ENCODE results near the gene ZNF865. TPM values are rescaled to one million over a fixed set of nuclear protein-coding genes. Genes with fewer than 3 reads are reported as not detected.

Gene ZNF865
- total RNA-seq (22.7 TPM in 2 replicates), polyA plus RNA-seq (9.9 and 11.3 TPM in 2 replicates), polyA minus RNA-seq (3.4 and 7.6 TPM in 2 replicates)
- total RNA-seq (2013), result 0.98 TPM

DNA sequence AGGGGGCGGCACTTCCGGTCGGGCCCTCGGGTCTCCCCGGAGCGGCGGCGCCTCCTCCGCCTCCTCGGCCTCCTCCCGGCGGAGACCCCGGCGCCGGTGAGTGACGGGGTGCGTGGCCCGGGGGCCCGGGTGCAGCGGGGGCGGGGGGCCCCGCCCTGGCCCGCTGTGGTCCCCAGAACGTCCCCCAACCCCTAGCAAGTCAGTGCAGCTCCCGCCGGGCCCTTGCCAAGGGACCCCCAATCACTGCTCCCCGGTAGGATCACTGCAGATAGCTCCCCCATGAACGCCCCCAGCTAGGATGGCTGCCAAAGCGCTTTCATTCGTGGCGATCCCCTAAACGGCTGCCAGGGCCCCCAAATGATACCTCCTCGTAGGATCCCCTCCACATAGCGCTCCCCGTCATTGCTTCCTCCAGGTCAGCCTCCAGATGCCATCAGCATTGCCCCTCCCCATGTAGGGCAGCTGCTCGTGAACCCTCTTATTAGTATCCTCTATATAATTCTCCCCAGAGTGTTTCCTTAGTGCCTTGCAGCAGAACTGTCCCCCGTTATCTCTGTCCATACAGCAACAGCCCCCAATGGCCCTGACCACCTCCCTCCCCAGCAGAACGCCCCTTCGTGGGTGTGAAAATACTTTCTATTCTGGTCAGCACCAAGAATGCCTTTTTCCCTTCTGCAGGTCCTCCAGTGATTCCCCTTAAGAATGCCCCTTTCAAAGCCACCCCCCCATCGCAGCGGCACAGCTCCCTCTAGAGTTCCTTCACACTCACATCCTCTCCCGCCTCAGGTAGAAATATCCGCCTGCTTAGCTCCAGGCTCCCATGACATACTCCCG lies at the start of gene ZNF865:
Gene ZNF865 (plus strand): TSS at position 11 of the 834 bp plus-strand sequence. CDS start 7,972 bp downstream, outside the sequence.
- ATAC-seq (ENCODE audit: low read depth), result peak; percentile 20
- no peaks in the 10 kb centered on the region for H3K9me3 Mint-ChIP-seq (ENCODE audit: insufficient read depth)
- DNase-seq, result peak; percentile 86
- peaks cover 59% of the 10 kb centered on the region for H3K4me1 Mint-ChIP-seq
- POLR2A ChIA-PET, result interaction anchor here (0.5 to 1.8 kb wide), 10 partner anchors 12 to 129 kb away, joined by 3 to 7 read pairs (median 5); partner anchors contain the start of genes ZNF579, ZNF628 and ZNF784
- H3K4me3 Mint-ChIP-seq, result peak within 1 kb of the TSS; percentile 96
- peaks cover 0 to 3% (median 0%) of the 10 kb centered on the region in 3 donors for H3K9me3 ChIP-seq (ENCODE audit: control extremely low read depth in 1 of 3, control insufficient read depth in 2 of 3, insufficient read depth in 1 of 3, low read length in 2 of 3)
- peak within 1 kb of the TSS; percentile 72 for H3K9ac ChIP-seq (ENCODE audit: low read length)
- H3K4me3 ChIP-seq (ENCODE audit: control extremely low read depth in 1 of 5, extremely low read depth in 1 of 5, insufficient read depth in 1 of 5, low read depth in 2 of 5, low read length in 4 of 5), result peak within 1 kb of the TSS; percentile 43 to 84 (median 70)
- H3K27me3 Mint-ChIP-seq, result no peaks in the 10 kb centered on the region
- peak within 1 kb of the TSS; percentile 74 to 85 for H3K27ac ChIP-seq (ENCODE audit: low read length in 2 of 2)
- H2AFZ ChIP-seq (ENCODE audit: insufficient read depth, low read depth, low read length, poor library complexity, severe bottlenecking), result peak within 1 kb of the TSS; percentile 68
- no peaks in the 10 kb centered on the region for H3K27me3 ChIP-seq (replicated peaks in 1 of 4; ENCODE audit: control extremely low read depth in 1 of 4, control insufficient read depth in 3 of 4, insufficient read depth in 4 of 4, low read length in 3 of 4)
- peak within 1 kb of the TSS; percentile 97 for H3K4me2 ChIP-seq (replicated peaks; ENCODE audit: low read depth, low read length, poor library complexity, severe bottlenecking)
- peaks cover 48% of the 10 kb centered on the region for H3K79me2 ChIP-seq (ENCODE audit: control insufficient read depth, insufficient read depth, low read length)
- H4K20me1 ChIP-seq (ENCODE audit: control insufficient read depth, insufficient read depth, low read length, poor library complexity, severe bottlenecking), result peaks cover 4% of the 10 kb centered on the region
- H3K27ac Mint-ChIP-seq, result peak within 1 kb of the TSS; percentile 97
- H3K4me1 ChIP-seq (ENCODE audit: control insufficient read depth in 2 of 2, insufficient read depth in 2 of 2, low read length in 2 of 2), result peaks cover 14 to 31% of the 10 kb centered on the region in 2 donors
- CTCF ChIA-PET, result interaction anchor here (0.6 to 2.9 kb wide), 27 partner anchors 10 to 465 kb away, joined by 3 to 46 read pairs (median 5); partner anchors contain the start of genes KMT5C, ZNF628 and ZNF784
- under 1% methylated on average over 43 of the region's 44 CpGs for WGBS (ENCODE audit: insufficient coverage)
- TF ChIP-seq, protein P1, sequence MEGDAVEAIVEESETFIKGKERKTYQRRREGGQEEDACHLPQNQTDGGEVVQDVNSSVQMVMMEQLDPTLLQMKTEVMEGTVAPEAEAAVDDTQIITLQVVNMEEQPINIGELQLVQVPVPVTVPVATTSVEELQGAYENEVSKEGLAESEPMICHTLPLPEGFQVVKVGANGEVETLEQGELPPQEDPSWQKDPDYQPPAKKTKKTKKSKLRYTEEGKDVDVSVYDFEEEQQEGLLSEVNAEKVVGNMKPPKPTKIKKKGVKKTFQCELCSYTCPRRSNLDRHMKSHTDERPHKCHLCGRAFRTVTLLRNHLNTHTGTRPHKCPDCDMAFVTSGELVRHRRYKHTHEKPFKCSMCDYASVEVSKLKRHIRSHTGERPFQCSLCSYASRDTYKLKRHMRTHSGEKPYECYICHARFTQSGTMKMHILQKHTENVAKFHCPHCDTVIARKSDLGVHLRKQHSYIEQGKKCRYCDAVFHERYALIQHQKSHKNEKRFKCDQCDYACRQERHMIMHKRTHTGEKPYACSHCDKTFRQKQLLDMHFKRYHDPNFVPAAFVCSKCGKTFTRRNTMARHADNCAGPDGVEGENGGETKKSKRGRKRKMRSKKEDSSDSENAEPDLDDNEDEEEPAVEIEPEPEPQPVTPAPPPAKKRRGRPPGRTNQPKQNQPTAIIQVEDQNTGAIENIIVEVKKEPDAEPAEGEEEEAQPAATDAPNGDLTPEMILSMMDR (IDR thresholded peaks at IDR 0.05), result peak; percentile 70
- no peak for TF ChIP-seq EZH2 (IDR thresholded peaks at IDR 0.05; ENCODE audit: borderline replicate concordance, insufficient read depth, low read depth, low read length, poor library complexity, severe bottlenecking)
- intact Hi-C loops (cut with micrococcal nuclease), result loop anchor here (1.0 to 10.0 kb wide), 6 partner anchors 18 to 351 kb away; partner anchors contain the start of genes BRSK1, HSPBP1, PPP6R1 and ZNF580
- H3K36me3 ChIP-seq (replicated peaks in 1 of 2; ENCODE audit: control extremely low read depth in 1 of 2, control insufficient read depth in 1 of 2, extremely low read depth in 1 of 2, insufficient read depth in 2 of 2, low read length in 1 of 2), result peaks cover 0 to 13% of the 10 kb centered on the region in 2 experiments
